K562 treated with DMSO at 1 percent for 48 hours (cell line): Measurements from ENCODE around the gene SEPTIN2. TPM values are rescaled to one million over a fixed set of nuclear protein-coding genes. Genes with fewer than 3 reads are reported as not detected.

ENCODE experiments used
- total RNA-seq: library from RNA; unstranded; fragments of 300-600 nt; gene quantifications from 2 replicates; pipeline ENCODE4 v1.2.3, GENCODE V29; 2022; ENCODE audit warnings: low replicate concordance; ENCODE audit errors: extremely low read depth

SEPTIN2 gene
- total RNA-seq: not detected in 2 replicates

DNA sequence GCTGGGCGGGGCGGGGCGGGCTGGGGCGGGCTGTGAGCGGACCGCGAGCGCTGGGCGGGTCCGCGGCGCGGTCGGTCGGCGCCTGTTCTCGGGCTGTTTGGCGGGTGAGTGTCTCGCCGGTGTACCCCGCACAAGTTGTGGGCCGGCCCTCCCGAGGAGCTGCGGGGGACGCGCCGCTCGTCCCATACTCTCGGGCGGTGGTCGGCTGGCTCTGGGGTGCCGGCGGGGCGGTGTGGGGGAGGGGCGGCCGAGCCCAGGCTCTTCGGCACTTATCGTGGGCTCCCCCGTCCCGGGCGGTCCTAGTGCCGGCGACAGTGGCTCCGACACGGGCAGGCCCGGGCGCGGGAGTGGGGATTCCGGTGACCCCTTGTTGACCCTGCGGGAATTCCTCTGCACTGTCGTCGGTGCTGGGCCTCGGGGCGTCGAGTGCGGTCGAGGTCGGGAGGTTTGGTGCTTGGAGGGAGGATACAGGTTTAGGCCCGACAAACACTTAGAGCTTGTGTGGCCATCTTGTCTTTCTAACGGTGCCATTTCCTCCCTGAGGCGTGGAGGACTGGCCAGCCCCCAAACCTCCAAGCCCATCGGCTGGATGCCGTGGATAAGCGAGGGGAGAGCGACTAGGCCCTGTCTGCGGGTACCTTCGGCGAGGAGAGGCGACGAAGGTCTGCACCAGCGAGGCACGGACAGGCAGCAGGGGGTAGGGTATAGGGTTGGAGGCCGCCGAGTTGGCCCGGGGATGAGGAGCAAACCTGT lies at the start of gene SEPTIN2:
TSS of gene SEPTIN2 (plus strand) at position 47 of the 753 bp plus-strand sequence. CDS start 8,308 bp downstream, outside the sequence.

DNA sequence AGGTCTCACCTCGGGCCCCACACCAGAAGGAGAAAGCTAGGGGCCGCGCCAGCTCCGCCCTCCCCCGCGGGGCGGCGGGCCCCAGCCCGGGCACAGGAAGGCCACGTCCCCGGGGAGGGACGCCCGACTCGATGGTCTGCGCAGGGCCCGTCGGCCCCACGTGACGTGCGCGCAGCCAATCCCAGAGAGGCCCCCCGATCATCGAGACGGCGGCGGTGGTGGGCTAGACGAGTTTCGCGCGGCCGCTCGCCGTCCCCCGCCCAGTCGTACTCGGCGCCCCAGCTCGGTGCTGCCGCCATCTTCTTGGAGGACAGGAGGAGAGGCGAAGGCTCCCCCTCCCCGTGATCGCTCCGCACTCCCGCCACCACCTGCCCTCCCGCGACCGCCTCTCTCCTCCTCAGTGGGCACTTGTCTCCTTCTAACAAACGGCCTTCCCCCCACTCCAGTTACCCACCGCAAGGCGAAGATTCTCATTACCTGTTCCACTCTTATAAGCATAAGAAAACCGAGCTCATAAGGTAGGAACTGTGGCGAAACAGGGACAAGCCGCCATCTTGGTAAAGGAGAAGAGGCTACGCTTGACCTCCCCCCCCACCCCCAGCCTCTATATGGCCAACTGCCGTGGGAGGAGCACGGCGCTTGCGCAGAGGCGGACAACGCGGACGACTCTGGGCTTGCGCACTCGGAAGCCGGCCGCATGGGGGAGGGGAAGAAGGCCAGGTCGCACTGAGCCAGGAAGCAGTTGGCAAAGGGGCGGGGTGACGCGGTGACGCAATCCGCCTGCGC lies 439 bp upstream of the SEPTIN2 start, which contains the start of gene HDLBP:
TSS of gene HDLBP (minus strand) at position 580 of the 786 bp plus-strand sequence. CDS start 48,803 bp downstream, outside the sequence.

DNA sequence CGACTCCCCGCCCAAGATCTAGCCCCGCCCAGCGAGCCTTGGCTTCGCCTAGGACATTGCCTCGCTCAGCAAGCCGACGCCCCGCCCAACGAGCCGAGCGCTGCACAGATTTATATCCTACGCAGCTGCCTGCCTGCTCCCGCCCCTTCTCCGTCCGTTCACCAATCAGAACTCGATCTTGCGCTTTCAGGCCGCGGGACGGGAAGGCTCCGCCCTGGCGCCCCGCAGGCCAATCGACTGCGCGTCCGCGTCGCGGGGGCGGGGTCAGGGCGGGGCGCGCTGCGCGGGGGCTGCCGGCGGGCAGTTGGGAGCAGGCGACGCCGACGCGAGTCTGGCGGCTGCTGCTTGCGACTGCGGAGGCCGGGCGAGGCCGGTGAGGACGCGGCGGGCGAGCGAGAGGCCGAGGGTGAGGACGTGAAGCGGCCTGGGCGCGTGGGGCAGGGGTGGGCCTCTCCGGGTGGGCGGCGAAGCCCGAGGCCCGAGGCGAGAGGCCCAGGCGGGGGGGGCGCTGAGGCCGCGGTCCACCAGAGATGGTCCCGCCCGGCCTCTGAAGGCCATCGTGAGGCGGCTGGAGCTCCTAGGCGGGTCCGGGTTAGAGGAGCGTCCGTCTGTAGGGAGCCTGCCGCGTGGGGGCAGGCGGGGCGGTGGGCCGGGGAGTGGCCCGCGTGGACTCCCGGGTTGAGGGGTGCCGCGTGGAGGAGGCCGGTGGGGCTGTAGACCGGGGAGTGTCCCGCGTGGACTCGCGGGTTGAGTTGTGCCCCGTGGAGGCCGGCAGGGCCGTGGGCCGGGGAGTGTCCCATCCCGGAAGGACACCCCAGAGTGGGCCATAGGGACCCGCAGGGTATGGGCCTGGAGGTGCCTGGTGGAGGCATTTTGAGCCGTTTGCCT lies 40.5 kb downstream of the SEPTIN2 start, which contains the start of gene FARP2:
TSS of gene FARP2 (plus strand) at position 303 of the 888 bp plus-strand sequence. CDS start 16,823 bp downstream, outside the sequence.

Other genes starting within 250 kb of the SEPTIN2 start
- gene MTERF4, start 213.6 kb upstream of the SEPTIN2 start, total RNA-seq: not detected in 2 replicates
- not detected in 2 replicates for gene PASK, start 166.5 kb upstream of the SEPTIN2 start, total RNA-seq
- not detected in 2 replicates for gene PPP1R7, start 165.5 kb upstream of the SEPTIN2 start, total RNA-seq
- gene ANO7, start 127.2 kb upstream of the SEPTIN2 start, total RNA-seq: not detected in 2 replicates
- 435 TPM in 1 of 2 replicates, not detected in the other for gene HDLBP, start 253 bp upstream of the SEPTIN2 start, total RNA-seq
- gene FARP2, start 40.4 kb downstream of the SEPTIN2 start, total RNA-seq: not detected in 2 replicates
- 745 TPM in 1 of 2 replicates, not detected in the other for gene STK25, start 192.7 kb downstream of the SEPTIN2 start, total RNA-seq
- gene BOK, start 242.8 kb downstream of the SEPTIN2 start, total RNA-seq: not detected in 2 replicates